Non-pigmented ciliary epithelial cell (primary cell): Measurements from ENCODE around the gene SHB.
"Not testable (repeated sequence)": the region's sequence is repeated elsewhere in the genome, so short reads cannot be mapped to it uniquely, and the experiment has no call there.

Experiments used
- DNase-seq: peaks from one replicate; pipeline ENCODE4 v3.0.0-alpha.2; 2010; ENCODE audit warnings: low read depth

The SHB gene

GRCh38 chr9:38062498-38063362 lies 6.3 kb downstream of the SHB start:
- DNase-seq = no peak

- no peak for DNase-seq
Observed at GRCh38 chr9:38062106-38062497, 6.9 kb downstream of the SHB start.

DNA sequence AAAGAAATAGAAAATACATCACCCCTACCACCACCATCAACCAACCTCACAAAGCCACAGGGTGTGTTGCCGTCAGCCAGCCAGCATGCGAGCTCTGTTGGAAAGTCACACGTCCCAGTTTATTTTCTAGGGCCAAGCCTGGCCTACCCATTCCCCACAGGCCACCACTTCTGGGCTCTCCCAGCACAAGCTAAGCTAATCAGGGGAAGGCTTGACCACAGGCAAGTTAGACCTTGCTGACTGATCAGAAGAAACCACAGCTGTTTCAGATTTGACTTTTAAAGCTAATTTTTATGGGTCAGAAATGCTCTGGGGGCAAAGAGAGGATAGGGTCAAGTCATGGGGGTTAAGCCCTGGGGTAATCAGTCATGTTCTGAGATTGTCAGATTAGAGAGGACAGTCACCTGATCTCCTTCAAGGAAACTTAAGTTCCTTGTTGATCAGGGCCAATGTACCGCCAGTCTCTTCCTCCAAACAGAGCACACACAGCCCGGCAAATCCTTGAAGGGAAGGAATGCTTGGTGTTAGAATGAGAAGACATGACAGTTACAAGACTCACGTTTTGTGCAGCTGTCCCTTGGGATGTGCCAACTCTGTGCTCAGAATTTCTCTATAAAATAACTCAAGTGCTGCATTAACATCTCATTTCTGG lies 7.6 kb downstream of the SHB start:
- no peak for DNase-seq

GRCh38 chr9:38060681-38061080 lies 8.3 kb downstream of the SHB start:
- no peak for DNase-seq

DNA sequence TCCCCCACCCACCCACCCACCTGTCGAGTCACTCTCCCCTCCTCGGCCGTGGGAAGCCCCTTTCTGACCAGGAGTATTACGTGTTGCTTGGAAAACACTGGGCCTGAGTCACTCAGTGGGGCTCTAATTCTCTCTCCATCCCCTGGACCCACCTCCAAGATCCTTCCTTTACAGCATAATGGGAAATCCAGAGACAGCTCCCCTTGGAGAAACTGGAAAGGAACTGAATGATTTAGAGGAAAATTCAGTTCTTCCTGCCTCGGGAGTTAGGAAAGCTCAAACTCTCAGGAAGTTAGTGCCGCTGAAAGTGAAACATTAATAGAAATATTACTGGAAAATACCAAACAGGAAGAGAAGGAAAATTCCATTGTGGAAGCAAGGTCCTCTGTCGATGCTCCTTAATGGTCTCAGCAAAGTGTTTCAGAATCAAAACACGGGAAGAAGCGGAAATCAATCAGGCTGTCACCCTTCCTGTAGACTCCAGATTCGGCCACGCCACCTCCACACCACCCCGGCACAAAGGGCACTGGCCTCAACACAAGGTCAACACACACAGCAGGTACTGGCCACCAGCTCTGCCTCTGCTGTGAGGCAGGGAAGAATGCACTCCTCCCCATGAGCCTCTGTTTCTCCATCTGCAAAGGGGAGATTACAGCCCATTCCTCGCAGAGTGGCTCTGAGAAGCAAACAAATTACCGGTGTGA lies 9.6 kb downstream of the SHB start:
- DNase-seq = no peak

DNA sequence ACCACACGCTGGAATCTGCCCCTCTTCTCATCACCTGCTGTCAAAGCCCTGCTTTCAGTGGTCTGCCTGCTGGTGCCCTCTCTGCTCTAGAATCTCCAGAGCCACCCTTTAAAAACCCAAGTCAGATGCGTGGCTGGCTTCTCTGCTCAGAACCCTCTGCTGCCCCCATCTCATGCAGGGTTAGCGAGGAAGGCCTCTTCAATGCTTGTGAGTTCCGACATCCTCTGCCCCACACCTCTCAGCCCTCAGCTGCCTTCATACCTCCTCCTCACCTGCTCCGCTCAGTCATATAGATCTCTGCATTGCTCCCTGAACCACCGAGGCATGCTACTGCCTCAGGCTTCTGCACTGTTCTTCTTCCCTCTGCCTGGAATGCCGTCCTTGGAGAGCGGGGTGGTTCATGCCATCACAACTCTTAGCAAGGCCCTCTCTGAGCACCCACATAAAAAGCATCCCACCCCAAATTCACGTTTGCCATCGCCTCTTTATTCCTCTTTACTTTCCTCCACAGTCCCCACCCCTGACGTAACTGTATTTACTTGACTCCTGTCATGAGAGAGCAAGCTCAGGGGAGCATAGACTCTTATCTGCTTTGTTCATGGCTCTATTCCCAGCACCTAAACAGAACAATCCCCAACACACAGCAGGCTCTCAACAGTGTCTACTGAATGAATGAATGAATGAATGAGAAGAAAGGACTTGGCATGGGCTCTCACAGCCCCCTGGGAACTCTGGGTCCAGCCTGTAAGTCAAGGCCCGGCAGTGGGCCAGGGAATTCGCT lies 10.4 kb downstream of the SHB start:
- DNase-seq = no peak

DNA sequence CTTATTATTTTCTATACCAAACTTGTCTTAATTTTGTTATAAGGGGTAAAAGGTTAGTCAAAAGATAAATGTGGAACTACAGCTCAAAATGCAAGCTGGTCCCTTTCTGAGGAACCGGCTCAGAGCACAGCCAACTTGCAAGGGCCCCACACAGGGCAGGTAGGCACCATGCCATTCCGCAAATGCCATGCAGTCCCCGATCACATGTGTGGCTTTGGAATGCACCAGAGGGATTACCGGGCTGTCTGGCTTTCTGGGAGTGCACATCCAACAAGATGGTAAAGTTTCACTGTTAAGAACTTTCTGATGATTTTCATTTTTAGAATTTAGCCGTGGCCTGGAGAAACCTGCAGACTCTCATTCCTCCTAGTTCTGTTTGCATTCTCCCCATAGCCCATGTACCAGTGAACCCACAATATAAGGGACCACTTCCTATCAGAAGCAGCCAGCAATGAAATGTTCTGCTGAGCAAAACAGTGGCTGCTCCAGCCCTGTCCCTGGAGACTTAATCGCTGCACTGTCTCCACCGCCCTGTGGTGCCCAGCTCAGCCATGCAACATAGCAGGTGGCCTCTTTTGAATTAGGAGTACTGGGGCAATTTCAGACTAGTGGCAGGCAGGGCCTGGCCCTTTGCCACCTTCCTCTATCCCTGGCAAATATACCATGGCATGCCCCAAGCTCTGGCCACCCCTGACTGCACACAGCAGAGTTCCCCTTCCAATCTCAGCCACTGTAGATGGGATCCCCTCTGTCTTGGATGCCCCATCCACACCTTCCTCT lies 11.4 kb downstream of the SHB start:
- DNase-seq = no peak

DNA sequence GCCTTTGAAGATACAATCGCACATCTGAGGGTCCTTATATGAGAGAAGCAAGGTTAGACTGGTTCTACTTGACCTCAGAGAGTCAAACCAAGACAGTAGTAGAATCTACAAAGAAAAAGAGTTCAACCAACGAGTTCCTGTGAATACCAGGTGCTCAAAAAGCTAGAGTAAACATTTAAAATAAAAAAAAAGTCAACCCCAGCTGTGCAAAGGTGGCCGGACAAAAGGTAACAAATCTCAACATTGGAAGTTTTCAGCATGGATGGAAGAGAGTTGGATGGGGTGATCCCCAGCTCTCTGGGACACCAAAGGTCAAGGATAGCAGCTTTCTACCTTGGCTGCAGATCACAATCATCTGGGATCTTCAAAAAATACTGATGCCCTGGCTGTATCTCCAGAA lies 14.4 kb downstream of the SHB start:
- DNase-seq = no peak

GRCh38 chr9:38053697-38054461 lies 15.1 kb downstream of the SHB start:
- DNase-seq = no peak

- no peak for DNase-seq
Observed at GRCh38 chr9:38051780-38052546, 17.1 kb downstream of the SHB start.

DNA sequence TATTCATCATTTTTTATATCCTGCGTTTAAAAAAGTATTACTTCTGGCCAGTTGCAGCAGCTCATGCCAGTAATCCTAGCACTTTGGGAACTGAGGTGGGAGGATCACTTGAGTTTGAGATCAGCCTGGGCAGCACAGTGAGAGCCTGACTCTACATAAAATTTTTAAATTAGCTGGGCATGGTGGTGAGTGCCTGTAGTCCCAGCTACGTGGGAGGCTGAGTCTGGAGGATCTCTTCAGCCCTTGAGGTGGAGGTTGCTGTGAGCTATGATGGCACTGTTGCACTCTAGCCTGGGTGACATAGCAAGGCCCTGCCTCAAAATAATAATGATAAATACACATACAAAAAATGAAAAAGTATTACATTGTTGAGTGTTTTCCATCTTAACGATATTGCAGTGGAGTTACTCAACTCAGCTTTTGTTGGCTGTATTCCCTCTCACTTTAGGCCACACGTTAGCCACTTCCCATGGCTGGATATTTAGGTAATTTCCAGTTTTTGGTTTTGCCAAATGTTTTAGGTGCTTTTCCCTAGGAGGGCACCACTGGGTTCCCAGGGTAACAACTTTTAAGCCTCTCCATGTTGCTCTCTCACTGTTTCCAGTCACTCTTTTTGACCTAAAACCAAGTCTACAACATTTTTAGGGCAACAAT lies 20.6 kb downstream of the SHB start:
- no peak for DNase-seq

DNA sequence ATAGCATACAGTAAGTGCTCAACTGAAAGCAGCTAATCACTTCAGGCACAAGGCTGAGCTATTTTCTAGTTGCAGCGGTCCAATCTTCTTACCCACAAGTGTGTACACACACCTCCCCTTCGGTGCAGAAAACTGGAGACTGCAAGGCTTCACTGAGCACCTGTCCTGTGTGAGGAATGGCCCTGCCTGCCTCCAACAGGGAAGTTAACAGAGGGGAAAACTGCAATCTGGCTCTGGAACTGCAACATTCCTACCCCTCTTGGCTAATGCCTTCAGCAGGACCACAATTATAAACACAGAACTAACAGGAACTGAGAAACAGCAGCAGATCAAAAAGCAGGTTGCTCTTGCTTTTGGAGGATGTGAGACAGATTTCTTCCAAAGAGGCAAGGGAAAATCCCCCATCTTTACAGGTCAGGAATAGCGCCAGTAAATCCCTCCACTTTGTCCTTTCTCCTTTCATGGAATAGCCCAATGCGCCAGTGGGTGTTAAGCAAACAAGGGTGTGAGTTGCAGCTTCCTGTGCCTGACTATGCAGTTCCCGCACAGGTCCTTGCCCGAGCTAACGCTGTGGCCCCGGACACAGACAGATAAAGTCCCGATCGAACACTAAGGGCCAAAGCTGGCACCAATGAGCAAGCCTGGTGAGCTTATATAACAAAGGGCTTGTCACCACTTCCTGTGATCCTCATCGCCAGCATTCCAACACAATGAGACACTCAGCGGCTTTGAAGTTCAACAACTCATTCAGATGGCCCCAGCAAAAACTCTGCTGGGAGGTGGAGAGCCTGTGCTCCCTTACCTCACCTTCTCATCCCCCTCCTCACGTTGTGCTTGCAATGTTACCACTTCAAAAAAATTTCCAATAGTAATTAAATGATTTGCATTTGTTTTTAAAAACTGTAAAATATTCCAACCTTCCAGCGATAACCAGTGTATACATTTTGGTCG lies 21.5 kb downstream of the SHB start:
- peak; percentile 86 for DNase-seq

DNA sequence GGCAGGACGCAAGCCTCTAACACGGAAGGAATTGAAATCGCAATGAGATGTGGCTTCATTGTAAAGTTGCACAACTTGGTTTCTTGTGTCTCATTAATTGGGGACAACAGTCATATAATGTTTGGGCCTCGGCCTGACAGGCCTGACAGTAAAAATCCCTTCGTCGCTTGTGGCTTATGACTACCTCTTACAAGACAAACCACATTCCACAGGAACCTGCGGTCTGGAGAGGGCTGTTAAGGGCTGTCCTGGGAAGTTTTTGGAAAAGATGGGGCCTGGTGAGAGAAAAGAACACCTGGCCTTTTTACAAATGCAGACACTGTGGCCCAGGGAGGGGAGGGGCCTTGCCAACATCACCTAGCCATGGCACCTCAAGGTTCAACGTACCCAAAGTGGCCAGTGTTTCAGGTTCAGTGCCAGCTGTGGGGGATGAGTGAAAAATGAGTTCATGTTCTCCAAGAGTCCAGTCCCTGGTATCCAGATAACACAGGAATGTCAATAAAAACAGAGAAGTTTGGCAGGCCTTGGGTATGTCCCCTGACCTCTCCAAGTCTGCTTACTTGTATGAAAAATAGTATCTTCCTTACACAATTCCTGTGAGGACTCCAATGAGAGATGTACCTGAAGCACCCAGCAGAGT lies 22.2 kb downstream of the SHB start:
- DNase-seq = no peak

GRCh38 chr9:38045939-38046338 lies 23.1 kb downstream of the SHB start:
- DNase-seq = not testable (repeated sequence)

DNA sequence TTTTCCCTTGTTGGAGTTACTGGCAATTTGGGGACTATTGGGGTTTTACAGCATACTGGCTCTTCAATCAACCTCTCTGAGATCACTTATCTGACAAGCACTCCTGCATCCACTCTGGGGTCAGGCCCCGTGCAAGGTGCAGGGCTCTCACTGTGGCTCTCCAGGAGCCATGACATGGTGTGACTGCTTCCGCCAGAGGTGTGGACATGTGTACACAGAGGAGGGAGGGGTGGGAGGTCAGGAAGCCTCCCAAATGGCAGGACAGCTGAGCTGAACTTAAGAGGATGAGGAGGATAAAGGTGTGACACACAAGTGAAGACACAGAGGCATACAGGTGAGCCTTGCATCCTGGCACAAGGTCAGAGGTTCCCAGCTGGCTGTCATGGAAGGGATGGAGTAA lies 24.3 kb downstream of the SHB start:
- no peak for DNase-seq

GRCh38 chr9:38043931-38044623 lies 24.9 kb downstream of the SHB start:
- DNase-seq = no peak
